ENCODE results near the gene ABCC11.
"Not testable (repeated sequence)": the region's sequence is repeated elsewhere in the genome, so short reads cannot be mapped to it uniquely, and the experiment has no call there.

ABCC11 gene

DNA sequence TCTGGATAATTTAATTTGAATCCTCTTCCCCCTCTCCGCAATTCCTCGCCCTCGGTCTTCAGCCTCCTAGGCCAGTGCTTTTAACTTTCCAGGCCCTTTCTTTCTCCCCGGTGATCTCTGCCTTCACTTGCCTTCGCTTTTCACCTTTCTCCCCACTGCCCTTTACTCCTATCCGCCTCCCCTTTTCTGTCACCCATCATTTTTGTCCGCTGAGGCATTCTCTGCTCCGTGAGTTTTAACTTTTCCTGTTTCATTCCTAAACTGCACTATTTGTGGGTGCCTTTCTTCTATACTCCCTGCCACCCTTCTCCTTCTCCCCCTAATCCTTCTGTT lies 2.5 kb downstream of the ABCC11 start:
- DNase-seq = no peak

DNA sequence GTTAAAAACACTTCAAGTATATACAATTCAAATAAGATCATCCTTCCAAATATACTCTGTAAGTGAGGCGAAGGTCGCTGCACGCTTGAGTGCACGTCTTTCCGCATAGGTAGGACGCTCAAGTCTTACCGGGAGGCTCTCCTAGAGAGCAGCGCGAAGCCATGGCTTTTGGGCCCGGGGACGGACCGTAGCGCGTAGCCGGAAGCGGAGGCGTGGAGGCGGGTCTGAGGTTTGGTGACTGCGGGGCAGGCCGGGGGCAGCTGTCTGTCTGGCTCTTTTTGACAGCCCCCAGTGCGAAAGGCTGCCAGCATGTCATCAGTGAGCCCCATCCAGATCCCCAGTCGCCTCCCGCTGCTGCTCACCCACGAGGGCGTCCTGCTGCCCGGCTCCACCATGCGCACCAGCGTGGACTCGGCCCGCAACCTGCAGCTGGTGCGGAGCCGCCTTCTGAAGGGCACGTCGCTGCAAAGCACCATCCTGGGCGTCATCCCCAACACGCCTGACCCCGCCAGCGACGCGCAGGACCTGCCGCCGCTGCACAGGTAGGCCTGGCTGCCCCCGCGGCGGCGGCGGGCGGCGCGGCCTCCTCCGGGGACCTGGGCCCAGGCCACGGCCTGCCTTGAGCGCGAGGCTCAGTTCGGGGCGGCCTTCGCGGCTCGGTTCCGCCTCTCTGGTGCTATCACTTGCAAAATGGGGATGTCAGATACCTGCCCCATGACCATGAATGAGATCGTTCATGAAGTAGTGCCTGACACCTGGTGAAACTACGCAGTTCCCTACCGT lies 3.1 kb downstream of the ABCC11 start, which contains the start of gene LONP2:
TSS of gene LONP2 (plus strand) at position 221 of the 783 bp plus-strand sequence. CDS start at position 310, 89 bp downstream.
- DNase-seq = peak; percentile 94

DNA sequence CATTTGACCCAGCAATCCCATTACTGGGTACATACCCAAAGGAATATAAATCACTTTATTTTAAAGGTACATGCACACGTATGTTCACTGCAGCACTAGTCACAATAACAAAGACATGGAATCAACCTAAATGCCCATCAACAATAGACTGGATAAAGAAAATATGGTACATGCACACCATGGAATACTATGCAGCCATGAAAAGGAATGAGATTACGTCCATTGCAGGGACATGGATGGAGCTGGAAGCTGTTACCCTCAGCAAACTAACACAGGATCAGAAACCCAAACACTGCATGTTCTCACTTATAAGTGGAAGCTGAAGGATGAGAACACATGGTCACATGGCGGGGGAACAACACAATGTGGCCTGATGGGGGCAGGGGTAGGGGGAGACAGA lies 7.2 kb downstream of the ABCC11 start:
- DNase-seq = not testable (repeated sequence)

DNA sequence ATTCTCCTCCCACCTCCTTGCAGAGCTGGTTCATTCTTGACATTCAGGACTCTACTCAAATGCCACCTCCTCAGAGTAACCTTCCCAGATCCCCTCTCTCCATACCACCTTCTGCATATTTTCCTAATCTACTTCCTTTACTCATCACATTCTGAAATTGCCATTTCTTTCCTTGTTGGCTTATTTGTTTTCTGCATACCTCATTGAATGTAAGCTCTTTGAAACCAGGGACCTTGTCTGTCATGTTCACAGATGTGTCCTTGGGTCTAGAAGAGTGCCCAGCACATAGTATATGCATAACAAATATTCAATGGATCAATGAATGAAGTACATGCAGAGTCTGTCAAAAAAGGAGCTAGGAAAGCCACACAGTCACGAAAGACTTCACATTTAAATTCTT lies 11.1 kb downstream of the ABCC11 start:
- DNase-seq = no peak

DNA sequence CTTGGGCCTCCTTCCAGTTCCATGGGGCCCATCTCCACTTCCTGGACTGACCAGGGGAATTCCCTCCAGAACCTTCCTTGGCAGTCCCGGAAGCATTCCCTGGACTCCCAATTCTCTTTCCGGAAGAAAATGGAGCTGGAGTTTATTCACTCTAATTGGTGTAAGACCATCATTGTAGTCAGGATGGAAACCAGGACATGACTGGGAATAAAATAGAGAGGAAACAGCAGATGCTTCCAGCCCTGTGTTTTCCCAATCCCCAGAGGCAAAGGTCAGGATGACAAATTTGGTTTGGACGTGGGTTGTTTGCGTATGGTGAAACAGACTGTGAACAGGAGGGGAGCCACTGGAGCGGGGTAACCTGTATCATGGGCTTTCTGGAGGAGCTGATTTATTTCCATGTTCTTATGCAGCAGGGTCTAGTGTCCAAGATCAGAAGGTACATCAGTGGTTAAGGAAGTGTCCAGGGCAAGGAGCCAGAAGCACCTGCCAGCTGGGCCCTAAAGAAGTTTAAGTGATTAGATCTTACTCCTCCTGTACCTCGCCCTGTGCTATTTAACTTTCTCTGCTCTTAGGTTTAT lies 11.7 kb downstream of the ABCC11 start:
- no peak for DNase-seq

DNA sequence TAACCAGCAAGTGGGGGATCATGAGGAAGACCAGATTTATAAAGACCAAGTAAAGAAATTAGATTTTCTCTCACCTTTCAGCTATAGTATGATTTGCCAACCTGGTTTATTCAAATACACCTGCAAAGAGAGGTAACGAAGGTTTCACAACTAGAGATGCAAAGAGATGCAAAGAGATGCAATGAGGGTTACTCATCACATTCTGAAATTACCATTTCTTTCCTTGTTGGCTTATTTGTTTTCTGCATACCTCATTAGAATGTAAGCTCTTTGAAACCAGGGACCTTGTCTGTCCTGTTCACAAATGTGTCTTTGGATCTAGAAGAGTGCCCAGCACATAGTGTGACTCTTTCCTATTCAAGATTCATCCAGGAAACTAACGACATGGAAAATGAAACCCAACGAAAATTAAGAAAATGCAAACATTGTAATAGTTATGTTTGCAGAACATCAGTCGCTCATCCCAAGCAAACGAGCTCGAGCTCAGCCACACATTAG lies 12.2 kb downstream of the ABCC11 start:
- no peak for DNase-seq

DNA sequence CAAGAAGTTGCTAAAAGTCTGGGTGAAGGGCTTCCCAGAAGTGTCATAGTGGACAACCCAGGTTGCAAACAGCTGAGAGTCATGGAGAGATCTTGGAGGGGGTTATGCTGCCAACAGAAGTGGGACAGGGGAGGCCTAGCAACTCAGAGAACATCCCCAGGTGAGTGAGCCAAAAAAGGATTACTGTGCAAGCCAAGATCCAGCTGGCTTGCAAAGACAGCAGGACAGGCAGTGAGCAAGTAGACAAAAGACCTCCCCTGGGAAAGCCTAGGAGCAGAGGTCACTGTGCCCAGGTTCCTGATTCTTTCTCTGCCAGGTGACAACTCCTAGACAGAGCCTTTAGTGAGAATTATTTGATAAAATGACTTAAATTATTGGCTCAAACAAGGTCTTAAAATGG lies 12.7 kb downstream of the ABCC11 start:
- DNase-seq = no peak

DNA sequence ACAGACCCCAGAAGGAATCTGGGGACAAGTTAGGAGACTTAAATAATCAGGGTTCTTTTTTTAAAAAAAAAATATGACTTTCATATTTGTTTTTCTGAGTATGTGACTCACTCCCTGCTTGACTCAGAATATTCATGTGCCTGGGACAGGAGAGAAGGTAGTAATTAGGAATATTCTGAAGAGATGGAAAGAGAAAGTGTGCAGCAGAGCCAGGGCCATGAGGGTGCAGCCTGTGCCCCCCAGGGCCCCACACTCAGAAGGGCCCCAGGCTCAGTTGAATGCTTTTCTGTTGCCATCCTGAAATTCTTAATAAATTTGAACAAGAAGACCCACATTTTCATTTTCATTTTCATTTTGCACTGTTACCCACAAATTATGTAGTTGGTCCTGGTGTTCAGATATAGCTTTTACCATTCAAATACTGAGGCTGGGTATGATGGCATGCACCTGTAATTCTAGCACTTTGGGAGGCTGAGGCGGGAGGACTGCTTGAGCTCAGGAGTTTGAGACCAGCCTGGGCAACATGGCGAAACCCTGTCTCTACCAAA lies 14.8 kb downstream of the ABCC11 start:
- DNase-seq = no peak

DNA sequence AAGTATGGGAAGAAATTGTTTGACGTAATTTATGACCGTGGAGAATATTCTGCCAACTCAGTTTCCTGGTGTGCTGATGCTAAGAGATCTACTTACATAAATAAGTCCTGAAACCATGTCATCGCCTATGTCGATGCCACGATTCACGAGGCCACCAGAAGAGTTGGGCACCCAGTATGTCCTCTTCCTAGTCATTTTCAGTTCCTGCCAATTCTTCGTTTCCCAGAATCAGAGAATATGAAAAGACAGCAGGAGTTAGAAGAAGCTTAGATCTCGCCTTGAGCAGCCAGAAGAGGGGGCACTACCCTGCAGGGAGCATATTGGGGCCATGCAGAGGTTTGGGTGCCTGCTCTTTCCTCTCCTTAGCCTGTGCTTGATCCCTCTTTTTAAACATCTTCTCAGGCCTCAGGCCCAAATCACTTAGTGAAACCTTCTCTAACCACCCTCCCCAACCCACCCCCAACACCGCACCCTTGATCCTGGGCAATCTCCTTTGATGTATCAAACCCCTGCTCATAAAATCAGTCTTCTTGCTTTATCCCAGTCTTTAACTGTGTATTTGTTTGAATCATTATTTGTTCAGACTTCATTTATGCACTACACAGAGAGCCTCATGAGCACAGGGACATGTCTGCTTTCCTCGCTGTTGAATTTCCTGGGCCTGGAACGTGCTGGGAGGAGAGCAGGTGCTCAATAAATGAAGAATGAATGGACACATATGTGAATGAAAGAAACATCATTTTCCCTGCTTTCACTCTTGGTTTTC lies 15.4 kb downstream of the ABCC11 start:
- no peak for DNase-seq

DNA sequence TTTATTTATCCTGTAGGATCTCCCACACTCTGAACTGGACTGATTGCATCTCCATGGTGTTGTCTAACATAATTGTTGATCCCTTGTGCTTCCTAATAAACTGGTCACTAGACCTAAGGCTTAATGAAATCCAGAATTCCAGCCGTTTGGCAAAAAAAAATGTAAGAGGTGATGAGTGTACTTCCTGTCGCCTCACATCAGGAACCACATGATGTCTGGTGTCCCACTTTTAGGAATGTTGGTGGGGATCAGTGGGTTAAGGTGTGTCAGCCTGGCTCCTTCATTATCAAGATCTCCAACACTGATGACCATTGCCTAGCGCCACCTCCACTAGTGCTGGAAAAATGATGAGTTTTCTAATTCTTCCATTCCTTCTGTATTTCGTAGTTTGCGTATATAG lies 21.9 kb downstream of the ABCC11 start:
- no peak for DNase-seq

DNA sequence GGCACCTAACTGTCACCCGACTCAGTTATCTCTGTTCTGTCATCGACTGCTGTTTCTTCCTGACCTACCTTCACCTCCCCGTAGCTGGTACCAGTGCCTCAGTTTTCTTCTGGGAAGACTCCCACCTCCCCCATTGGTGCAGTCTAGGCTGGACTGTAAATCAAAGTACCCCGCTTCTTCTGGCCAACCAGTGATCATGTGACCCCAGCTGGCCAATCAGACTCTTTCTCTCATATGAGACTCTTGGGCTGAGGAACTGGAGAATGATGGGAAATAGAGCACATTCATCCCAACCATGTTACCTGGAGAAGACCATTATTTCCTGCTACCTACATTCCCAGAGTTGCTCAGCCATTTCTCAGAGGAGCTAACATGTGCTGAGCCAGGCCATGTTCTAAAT lies 23.8 kb downstream of the ABCC11 start:
- no peak for DNase-seq

DNA sequence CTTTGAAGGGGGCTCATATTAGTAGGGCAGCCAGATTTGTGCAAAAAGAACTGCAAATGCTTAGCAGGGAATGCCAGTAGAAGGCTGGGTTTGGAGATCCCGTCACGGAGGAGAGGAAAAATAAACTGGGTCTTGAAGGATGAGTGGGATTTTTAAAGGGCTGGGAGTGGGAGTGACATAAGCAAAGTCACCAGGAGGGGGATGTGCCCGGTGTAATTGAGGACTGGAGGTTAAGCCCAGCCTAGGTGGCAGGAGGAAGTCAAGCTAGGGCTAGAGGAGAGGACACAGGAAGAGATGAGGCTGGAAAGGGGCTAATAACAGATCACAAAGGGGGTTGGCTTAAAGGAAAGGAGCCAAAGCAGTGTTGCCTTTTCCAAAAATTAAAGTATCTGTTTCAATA lies 26.4 kb downstream of the ABCC11 start:
- DNase-seq = no peak

DNA sequence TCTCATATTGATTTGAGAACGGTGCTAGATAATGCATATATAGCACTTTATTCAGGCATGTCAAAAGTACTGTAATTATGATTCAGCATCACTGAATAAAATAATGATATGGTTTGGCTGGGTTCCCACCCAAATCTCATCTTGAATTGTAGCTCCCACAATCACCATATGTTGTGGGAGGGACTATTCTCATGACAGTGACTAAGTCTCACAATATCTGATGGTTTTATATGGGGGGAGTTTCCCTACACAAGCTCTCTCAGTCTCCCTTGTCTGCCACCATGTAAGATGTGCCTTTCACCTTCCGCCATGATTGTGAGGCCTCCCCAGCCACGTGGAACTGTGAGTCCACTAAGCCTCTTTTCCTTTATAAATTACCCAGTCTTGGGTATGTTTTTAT lies 28.9 kb downstream of the ABCC11 start:
- no peak for DNase-seq

DNA sequence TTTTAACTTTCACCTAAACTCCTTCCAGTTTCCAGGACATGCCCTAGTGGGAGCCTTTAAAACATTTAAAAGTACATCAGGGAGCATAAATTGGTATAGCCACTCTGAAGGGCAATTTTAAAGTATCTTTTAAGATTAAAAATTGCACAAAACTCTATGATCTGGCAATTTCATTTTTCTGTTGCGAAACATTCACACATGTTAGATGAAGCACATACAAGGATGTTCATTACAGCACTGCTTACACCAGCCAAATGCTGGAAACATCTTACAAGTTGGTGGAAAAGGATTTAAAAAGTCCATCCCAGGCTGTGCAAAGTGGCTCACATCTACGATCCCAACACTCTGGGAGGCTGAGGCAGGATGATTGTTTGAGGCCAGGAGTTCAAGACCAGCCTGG lies 29.6 kb downstream of the ABCC11 start:
- DNase-seq = no peak

DNA sequence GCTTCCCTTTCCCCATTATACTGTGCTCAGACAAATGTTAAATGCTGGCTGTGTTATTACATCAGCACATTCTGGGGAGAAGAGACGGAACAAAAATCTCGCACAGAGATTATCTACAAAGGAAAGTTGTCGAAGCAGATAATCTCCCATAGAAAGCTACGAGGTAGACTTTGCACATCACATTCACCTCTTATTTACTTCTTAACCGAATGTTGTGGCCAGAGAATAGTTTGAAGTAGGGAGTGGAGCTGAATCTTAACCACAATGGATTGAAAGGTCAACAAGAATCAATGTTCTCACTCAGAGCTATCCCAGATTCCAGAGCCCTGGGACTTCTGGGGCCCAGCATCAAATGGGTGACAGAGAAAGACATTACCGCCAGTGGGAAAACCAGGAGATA lies 31.6 kb downstream of the ABCC11 start:
- DNase-seq = no peak

DNA sequence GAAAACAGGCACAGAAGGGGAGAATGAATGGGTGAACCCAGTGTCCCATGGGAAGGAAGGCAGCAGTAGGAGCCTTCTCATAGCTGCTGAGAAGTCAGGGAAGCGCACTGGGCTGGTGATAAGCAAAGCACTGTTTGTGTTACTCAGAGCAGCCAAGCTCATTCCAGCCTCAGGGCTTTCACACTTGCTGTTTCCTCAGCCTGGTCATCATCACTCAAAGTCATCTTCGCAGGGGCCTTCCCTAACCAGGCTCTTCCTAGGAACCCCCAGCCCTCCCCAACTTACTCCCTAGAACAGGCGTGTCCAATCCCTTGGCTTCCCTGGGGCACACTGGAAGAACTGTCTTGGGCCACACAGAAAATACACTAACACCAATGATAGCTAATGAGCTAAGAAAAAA lies 35.3 kb downstream of the ABCC11 start:
- DNase-seq = no peak

DNA sequence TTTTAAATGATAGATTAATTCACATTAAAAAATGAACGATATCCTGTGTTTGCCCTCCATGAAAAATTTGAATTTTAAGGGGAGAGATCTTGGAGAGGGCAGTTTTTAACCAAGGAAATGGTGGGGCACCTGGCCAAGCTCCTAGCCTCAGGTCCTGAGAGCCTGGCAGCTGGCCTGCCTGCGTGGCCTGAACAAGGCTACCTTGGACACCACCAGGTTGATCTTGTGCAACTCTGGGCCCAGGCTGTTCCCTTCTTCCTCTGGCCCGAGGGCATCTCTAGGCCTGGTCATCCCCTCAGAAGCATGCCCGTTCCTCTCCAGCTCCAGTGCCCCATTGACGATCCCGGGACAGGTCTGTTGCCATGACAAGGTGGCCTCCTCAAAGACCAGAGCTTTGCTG lies 36.6 kb downstream of the ABCC11 start:
- no peak for DNase-seq

DNA sequence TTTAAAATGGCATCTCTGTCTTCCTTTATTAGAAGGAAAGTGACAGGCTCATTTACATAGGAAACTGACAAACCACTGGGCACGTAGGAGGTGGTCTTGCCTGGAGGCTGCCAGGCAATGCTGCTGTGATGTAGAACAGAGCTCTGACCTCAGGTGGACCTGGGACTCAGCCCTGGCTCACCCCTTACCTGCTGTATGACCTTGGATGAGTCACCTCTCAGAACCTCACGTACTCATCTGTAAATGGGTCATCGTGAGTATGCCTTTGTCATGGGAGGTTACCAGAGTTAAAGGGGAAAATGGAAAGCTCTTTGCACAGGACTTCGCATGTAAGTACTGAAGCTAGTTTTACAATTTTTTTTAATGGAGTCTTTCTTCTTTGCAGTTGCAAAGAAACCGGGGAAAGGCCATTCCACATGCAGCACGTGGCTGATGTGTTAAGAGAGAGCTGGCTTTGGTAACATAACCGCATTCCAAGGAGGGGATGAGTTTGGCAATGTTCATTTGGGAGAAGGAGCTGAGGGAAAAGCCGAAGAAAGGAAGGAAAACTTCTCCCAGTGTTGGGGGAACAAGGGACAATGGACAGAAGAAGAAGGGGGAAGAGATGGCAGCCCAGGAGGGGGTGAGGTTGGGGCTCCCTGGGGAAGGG lies 40.6 kb downstream of the ABCC11 start:
- DNase-seq = no peak

DNA sequence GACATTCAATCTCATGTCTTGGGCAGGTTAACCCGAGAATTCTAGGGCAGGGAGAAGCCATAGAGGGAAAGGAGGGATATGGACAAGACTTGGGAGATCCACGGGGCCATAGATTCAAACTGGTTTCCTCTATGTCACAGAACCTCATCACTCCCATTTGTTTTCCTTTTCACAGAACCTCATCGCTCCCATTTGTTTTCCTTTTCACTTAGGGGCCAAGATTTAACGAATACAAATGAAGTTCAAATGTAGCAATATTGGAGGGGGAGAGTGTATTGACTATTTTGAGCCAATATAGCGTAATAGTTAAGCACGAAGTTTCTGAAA lies 42.6 kb downstream of the ABCC11 start:
- DNase-seq = no peak

DNA sequence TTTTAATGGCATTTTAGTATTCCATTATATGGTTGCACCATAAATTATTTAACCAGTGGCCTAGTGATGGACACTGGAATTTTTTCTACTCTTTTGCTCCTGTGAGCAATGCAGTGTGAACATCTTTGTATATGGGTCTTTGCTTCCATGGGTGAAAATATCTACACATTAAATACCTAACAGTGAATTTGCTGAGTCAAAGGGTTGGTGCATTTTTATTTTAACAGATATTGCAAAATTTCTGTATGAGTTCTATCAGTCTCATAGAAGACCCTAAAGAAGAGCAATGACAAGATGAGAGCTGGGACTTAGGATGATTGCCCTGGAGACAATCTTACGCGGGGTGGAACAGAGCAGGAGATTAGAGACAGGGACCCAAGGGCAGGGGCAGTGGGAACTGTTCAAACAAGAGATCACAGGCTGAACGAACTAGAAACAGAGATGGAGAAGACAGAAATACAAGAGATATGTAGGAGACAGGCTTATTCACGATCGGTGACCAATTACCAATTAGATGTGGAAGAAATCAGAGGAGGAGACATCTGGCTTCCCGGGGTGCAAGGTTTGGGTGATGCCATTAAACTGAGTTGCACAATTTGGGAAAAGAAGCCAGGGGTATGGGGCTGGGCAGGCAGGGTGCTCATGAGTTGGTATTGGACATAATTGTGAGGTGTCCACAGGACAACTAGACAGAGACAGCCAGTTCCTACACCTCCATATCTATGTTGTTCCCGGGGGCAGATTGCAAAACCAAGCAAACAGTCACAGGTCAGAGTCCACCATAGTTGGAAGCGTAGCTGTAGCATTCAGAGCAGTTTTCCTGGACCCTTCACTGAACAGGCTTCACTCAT lies 43.1 kb downstream of the ABCC11 start:
- DNase-seq = no peak

DNA sequence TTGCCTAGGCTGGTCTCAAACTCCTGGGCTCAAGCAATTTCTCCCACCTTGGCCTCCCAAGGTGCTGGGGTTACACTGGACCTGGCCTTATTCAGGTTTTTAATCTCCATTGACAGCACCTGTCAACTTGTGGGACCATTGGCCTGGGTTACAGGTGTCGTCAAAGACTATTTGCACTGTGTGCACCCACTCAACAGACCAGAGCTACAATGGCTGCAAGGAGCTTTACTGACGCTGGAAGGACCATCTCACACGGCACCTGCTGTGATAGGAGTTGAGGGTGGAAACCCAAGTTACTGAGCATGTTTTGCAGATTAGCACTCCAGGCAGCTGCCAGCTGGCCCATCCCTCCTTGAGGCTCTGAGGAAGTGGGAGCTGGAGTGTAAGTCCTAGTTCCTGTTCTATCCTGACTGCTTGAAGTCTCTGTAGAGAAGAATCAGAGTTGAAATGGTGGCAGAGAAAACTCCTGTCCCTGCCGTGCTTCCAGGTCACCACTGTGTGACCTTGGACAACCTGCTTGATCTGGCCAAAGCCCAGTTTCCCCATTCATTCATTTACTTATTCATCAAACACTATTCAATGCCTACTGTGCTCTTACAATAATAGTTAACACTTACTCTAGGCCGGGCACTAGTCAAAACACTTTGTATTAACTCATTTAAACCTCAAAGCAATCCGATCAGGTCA lies 45.7 kb downstream of the ABCC11 start:
- no peak for DNase-seq

DNA sequence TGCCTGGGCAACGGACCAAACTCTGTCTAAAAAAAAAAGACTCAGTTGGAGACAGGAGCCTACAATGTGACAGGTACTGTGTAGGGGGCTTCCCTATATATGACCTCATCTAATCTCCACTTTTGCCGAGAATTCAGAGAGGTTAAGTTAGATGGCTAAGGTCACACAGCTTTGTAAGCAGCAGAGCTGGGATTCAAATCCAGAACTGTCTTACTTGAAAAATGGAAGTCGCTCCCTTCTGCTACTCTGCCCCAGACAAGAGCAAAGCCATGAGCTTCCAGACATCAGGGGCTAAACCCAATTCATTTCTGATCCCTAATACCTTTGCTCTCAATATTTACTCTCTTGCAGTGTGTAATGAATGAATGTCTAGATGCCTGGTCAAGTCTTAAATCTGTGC lies 50.0 kb downstream of the ABCC11 start:
- DNase-seq = no peak
